ENCODE data around the gene STAG2.

GRCh38 chrX:124125471-124125870 lies 164.0 kb downstream of the STAG2 start:
- TF ChIP-seq POLR2AphosphoS5 (IDR thresholded peaks at IDR 0.05; ENCODE audit: low read depth, low read length) (no peak), POLR2A (IDR thresholded peaks at IDR 0.05; ENCODE audit: low read depth, low read length) (no peak)
